AG09309 (cell line): ENCODE measurements around the gene SRCIN1.

Experiments
- DNase-seq: peaks from one replicate; pipeline ENCODE4 v3.0.0-alpha.2; 2010; ENCODE audit warnings: low read depth
- H3K4me3 ChIP-seq: 2 replicates; pipeline ENCODE4 v1.5.1; 2011; ENCODE audit warnings: mild to moderate bottlenecking, low read depth, low read length, moderate library complexity; ENCODE audit not compliant: control insufficient read depth
- TF ChIP-seq, protein P1 (sequence below): IDR thresholded peaks from 2 replicates; pipeline ENCODE4 v1.5.1; 2011; ENCODE audit warnings: mild to moderate bottlenecking, low read depth, low read length, inconsistent platforms; ENCODE audit not compliant: insufficient read depth, control insufficient read depth; ENCODE audit errors: missing control alignments

Gene SRCIN1

DNA sequence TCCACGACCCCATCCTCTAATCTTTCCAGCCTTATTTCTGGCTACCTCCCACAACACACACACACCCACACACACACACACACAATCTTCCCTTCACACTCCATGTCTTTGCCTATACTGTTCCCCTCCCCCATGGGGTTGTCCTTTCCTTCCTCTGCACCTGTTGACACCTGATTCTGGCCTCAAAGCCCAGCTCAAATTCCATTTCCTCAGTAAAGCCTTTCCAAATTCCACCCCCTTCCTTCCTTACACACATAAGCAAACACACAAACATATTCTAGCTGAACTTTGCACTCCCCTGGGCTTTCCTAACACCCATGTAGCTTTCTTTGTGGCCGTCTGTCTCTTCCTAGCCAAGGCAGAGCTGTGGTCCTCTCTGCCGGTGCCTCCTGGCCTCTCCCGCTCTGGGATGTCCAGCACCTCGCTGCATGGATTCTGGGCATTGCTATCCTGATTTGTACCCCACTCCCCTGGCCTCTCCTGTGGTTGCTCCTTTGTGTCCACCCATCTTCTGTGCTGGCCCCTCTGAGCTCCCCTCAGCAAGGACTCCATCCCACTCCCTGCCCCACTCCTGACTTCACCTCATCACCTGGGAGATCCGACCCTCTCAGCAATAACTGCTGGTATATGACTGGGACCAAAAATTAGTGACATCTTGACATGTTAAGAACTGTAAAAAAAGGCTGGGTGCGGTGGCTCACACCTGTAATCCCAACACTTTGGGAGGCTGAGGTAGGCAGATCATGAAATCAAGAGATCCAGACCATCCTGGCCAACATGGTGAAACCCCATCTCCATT is 8.4 kb upstream of the SRCIN1 start:
- no peak overlapping the region for H3K4me3 ChIP-seq
- TF ChIP-seq, protein P1, sequence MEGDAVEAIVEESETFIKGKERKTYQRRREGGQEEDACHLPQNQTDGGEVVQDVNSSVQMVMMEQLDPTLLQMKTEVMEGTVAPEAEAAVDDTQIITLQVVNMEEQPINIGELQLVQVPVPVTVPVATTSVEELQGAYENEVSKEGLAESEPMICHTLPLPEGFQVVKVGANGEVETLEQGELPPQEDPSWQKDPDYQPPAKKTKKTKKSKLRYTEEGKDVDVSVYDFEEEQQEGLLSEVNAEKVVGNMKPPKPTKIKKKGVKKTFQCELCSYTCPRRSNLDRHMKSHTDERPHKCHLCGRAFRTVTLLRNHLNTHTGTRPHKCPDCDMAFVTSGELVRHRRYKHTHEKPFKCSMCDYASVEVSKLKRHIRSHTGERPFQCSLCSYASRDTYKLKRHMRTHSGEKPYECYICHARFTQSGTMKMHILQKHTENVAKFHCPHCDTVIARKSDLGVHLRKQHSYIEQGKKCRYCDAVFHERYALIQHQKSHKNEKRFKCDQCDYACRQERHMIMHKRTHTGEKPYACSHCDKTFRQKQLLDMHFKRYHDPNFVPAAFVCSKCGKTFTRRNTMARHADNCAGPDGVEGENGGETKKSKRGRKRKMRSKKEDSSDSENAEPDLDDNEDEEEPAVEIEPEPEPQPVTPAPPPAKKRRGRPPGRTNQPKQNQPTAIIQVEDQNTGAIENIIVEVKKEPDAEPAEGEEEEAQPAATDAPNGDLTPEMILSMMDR, result no peak
- no peak for DNase-seq

DNA sequence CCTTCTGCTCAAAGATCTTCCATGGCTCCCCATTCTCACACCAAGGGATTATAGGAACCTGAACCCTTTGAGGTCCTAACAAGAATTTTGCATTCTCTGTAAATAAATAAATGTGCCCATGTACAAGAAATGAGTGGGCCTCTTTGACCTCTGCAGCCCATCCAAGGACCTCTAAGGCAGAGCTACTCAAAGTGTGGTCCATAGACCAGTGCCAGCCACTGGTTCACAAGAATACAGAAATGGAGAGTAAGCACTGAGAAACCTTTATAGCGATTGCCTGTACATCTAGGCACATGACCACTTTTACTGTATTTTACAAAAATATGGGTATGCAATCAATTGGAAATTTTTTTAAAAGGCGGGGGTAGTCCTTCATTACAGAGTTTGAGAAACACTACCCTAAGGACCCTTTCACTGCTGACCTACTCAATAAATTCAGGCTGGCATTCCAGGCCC is 7.8 kb upstream of the SRCIN1 start:
- no peak overlapping the region for H3K4me3 ChIP-seq
- no peak for DNase-seq
- TF ChIP-seq, protein P1, result no peak

DNA sequence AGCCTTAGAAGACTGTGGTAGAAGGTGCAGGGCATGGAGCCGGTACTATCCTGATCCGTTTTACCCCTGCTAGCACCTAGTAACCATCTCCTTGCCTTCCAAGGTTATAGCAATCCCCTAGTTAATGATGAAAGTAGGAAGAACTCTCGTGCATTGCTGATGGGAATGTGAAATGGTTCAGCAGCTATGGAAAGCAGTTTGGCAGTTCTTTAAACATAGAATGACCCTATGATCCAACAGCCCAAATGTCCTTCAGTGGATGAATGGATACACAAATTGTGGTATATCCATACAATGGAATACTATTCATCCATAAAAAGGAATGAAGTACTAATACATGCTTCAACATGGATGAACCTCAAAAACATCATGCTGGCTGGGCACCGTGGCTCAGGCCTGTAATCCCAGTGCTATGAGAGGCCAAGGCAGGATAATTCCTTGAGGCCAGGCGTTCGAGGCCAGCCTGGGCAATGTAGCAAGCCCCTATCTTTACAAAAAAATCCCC is 6.2 kb upstream of the SRCIN1 start:
- no peak overlapping the region for H3K4me3 ChIP-seq
- DNase-seq, result no peak
- TF ChIP-seq, protein P1, result no peak

DNA sequence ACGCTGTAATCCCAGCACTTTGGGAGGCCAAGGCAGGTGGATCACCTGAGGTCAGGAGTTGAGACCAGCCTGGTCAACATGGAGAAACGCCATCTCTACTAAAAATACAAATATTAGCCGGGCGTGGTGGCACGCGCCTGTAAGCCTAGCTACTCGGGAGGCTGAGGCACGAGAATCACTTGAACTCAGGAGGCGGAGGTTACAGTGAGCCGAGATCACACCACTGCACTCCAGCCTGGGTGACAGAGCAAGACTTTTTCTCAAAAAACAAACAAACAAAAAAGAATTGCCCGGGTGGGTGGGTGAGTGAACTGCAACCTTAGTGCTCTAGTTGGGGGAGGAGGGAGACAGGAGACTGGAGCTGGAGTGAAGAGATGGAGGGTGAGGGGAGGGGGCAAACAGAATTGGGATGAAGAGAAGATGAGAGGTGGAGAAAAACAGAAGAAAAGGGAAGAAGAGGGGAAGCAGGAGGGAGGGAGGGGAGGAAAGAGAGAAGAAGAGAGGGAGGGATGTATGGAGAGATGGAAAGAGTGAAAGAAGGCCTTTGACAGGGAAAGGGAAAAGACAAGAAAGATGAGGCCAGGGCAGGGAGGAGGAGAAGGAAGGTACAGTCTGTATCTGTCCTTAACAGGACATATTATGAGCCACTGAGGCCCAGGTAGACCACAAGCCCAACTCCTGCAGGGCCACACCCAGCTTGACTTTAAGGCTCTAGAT is 5.5 kb upstream of the SRCIN1 start:
- TF ChIP-seq, protein P1, result no peak
- no peak overlapping the region for H3K4me3 ChIP-seq
- DNase-seq, result no peak

DNA sequence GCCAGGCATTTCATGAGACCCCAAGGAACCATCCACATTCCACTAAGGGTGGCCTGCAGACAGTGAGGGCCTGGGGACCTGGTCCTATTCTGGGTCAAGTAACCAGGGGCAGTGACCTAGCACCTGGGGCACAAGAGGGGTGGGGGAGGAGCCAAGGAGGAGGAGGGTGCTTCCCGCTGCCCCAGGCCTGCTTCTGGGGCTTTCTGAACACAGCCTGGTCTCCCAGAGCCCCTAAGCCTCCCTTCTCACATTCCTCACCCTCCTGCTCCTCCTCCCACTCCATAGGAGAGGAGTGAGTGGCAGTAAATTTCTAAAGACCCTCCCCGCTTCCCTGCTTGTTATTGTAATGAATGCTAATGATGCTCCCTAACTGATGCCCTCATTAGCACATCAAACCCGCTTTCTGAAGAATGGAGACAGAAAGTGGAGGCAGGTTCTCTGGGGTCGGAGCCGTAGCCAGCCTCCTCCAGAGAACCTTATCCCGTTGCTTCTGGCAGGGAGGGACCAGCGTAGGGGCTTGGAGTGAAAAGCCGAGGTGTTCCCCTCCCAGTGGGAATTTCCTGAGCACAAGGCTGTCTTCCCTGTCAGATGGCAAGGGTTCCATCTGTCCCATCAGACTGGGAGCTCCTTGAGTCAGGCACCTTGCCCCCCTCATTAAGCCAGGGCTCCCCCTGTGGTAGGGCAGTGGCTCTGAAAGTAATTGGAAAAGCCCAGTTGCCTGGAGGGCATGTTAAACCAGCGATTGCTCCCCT is 3.7 kb upstream of the SRCIN1 start:
- no peak overlapping the region for H3K4me3 ChIP-seq
- TF ChIP-seq, protein P1, result no peak
- no peak for DNase-seq

DNA sequence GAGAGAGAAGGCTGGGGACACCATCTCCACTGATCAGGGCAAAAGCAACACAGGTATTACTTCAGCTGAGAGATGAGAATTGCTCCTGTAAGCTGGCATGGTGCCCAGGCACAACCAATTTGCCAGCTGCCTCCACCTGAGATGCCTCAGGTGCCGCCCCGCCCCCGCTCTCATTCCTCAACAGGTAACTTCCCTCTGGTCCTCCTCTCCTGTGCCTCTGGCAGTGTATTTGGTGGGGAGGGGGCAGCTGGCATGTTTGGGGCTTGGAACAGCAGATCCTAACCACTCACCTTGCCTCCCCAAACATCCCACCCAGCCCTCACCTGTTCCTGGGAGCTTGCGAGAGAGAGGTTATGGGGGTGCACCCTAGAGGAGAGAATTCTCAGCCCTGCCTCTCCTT is 2.9 kb upstream of the SRCIN1 start:
- no peak for DNase-seq
- TF ChIP-seq, protein P1, result no peak
- H3K4me3 ChIP-seq, result no peak overlapping the region
